GM23338 (cell line): ENCODE results near the gene FCHO2.

ENCODE experiments used
- CTCF ChIP-seq, 2 experiments: fragments of 200-600 bp in 1 of 2; sonication (generic) in 1 of 2; conservative IDR thresholded peaks; 2 replicates each; pipeline versions ENCODE4 v1.5.1 to v1.6.1; 2016 to 2017; ENCODE audit warnings: antibody characterized with exemption in 2 of 2, low read depth in 2 of 2, mild to moderate bottlenecking in 2 of 2, moderate library complexity in 1 of 2
- EZH2 ChIP-seq: fragments of 200-600 bp; sonication (generic); IDR thresholded peaks from one replicate; pipeline ENCODE4 v1.8.0; 2017; ENCODE audit warnings: antibody characterized with exemption, mild to moderate bottlenecking, low read depth; ENCODE audit not compliant: unreplicated experiment
- EZH2phosphoT487 ChIP-seq: fragments of 200-600 bp; sonication (generic); IDR thresholded peaks from one replicate; pipeline ENCODE4 v1.8.1; 2018; ENCODE audit warnings: antibody characterized with exemption; ENCODE audit not compliant: unreplicated experiment
- POLR2AphosphoS5 ChIP-seq: IDR thresholded peaks from 2 replicates; pipeline ENCODE4 v1.6.1; 2016; ENCODE audit warnings: antibody characterized with exemption, low read depth
- REST ChIP-seq: IDR thresholded peaks from one replicate; pipeline ENCODE4 v1.6.1; 2018; ENCODE audit warnings: antibody characterized with exemption; ENCODE audit not compliant: unreplicated experiment

DNA sequence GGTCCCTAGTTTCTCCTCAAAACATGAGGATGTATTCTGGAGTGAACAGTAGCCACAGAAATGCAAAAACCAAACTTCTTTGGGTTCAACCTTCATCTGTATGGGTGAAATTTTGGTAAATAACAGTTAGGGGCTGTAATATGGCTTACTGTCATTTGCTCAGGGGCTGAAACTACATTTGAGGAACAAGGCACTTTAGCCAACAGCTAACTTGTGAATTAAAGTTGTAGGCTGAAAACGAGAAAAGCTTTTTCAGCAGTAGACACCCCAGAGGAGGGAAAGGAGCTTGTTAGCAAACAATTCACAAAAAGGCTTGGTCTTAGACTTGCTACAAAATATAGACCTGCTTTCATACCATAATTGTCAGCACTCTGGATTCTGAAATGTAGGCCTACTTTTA lies 171.1 kb downstream of the FCHO2 start:
- TF ChIP-seq CTCF (conservative IDR thresholded peaks at IDR 0.05; ENCODE audit: low read depth in 2 of 2) (no peak), POLR2AphosphoS5 (no peak), EZH2 (no peak), REST (no peak), EZH2phosphoT487 (no peak)
